CD4-positive, CD25-positive, alpha-beta regulatory T cell (primary cell): ENCODE results near the gene KIF20A. TPM values are rescaled to one million over a fixed set of nuclear protein-coding genes. Genes with fewer than 3 reads are reported as not detected.

Source experiments
- ATAC-seq, 2 donors: fragments of 150-1000 bp; cut with Tn5 transposase; one replicate each; pipeline ENCODE4 v1.10.0; 2021; ENCODE audit warnings: low read depth in 2 of 2, moderate number of reproducible peaks in 2 of 2, moderate library complexity in 1 of 2
- DNase-seq, 3 donors: peaks; one replicate each; pipeline versions ENCODE4 v3.0.0 to v3.0.0-alpha.2; 2012 to 2022; ENCODE audit warnings: mixed read lengths in 1 of 3
- H3K27ac ChIP-seq: one replicate; pipeline ENCODE4 v1.7.0; 2013; ENCODE audit warnings: mild to moderate bottlenecking, low read length; ENCODE audit not compliant: insufficient read depth, poor library complexity, severe bottlenecking
- H3K27me3 ChIP-seq: one replicate; pipeline ENCODE4 v1.7.0; 2013; ENCODE audit warnings: low read length; ENCODE audit not compliant: control insufficient read depth, insufficient read depth
- H3K36me3 ChIP-seq: one replicate; pipeline ENCODE4 v1.7.0; 2013; ENCODE audit warnings: mild to moderate bottlenecking, low read length, moderate library complexity; ENCODE audit not compliant: control insufficient read depth, insufficient read depth
- H3K4me1 ChIP-seq: 2 replicates; pipeline ENCODE4 v1.7.0; 2013; ENCODE audit warnings: mild to moderate bottlenecking, low read length; ENCODE audit not compliant: insufficient read depth, control insufficient read depth, poor library complexity, severe bottlenecking
- H3K4me3 ChIP-seq: one replicate; pipeline ENCODE4 v1.7.0; 2013; ENCODE audit warnings: low read depth, mild to moderate bottlenecking, low read length, moderate library complexity
- H3K9me3 ChIP-seq, 2 experiments: 1 replicate in 1 of 2; 2 replicates in 1 of 2; pipeline ENCODE4 v1.7.0; 2013; ENCODE audit warnings: low read length in 2 of 2, mild to moderate bottlenecking in 1 of 2, moderate library complexity in 1 of 2; ENCODE audit not compliant: control insufficient read depth in 2 of 2
- H3K27ac Mint-ChIP-seq, 3 donors: one replicate each; pipeline ENCODE4 v1.8.0; 2020 to 2022; ENCODE audit warnings: mild to moderate bottlenecking in 3 of 3, mixed read lengths in 3 of 3, moderate library complexity in 2 of 3
- H3K27me3 Mint-ChIP-seq: one replicate; pipeline ENCODE4 v1.8.0; 2022; ENCODE audit warnings: mild to moderate bottlenecking, mixed read lengths
- H3K36me3 Mint-ChIP-seq: one replicate; pipeline ENCODE4 v1.8.0; 2020; ENCODE audit warnings: mixed read lengths
- H3K4me1 Mint-ChIP-seq, 4 donors: one replicate each; pipeline ENCODE4 v1.8.0; 2020 to 2022; ENCODE audit warnings: mixed read lengths in 4 of 4, mild to moderate bottlenecking in 1 of 4
- H3K4me3 Mint-ChIP-seq, 4 donors: one replicate each; pipeline ENCODE4 v1.8.0; 2020 to 2022; ENCODE audit warnings: mild to moderate bottlenecking in 4 of 4, mixed read lengths in 4 of 4, moderate library complexity in 3 of 4
- H3K9me3 Mint-ChIP-seq, 7 donors: one replicate each; pipeline ENCODE4 v1.8.0; 2020 to 2022; ENCODE audit warnings: mixed read lengths in 7 of 7, mild to moderate bottlenecking in 3 of 7, moderate library complexity in 2 of 7
- polyA plus RNA-seq, 4 donors: library from polyadenylated mRNA; unstranded; fragments of 300-500 nt; fragmentation: Illumina TruSeq; gene quantifications; one replicate each; pipeline ENCODE4 v1.2.3, GENCODE V29; 2021
- total RNA-seq: library from RNA; stranded (reverse); gene quantifications from one replicate; pipeline ENCODE4 v1.2.3, GENCODE V29; 2022

The KIF20A gene
- total and polyA plus RNA-seq, 5 donors from 2014 or later: 0.29 to 1.1 (median 0.60) TPM

GRCh38 chr5:138169124-138169523 is 9.8 kb upstream of the KIF20A start:
- Histone ChIP-seq H3K27me3 (no peaks in the 10 kb centered on the region), H3K4me3 (no peak overlapping the region), H3K4me1 (no peaks in the 10 kb centered on the region), H3K9me3 (no peaks in the 10 kb centered on the region), H3K36me3 (peaks cover 93% of the 10 kb centered on the region), H3K27ac (no peak overlapping the region)
- Mint-ChIP-seq H3K4me3 (no peak overlapping the region), H3K9me3 (peaks cover 0 to 2% (median 0%) of the 10 kb centered on the region in 7 donors), H3K4me1 (peaks cover 0 to 28% (median 10%) of the 10 kb centered on the region in 4 donors), H3K27me3 (no peaks in the 10 kb centered on the region), H3K36me3 (peaks cover 72% of the 10 kb centered on the region), H3K27ac (peak overlapping the region in 1 of 3 donors; percentile 38)
- DNase-seq: no peak
- no peak for ATAC-seq

- Mint-ChIP-seq H3K27me3 (no peaks in the 10 kb centered on the region), H3K9me3 (peaks cover 0 to 2% (median 0%) of the 10 kb centered on the region in 7 donors), H3K4me3 (no peak overlapping the region), H3K27ac (no peak overlapping the region), H3K4me1 (peaks cover 0 to 28% (median 10%) of the 10 kb centered on the region in 4 donors), H3K36me3 (peaks cover 65% of the 10 kb centered on the region)
- DNase-seq: no peak
- no peak for ATAC-seq
- H3K36me3 ChIP-seq: peaks cover 90% of the 10 kb centered on the region
- H3K4me3 ChIP-seq: no peak overlapping the region
- no peaks in the 10 kb centered on the region for H3K27me3 ChIP-seq
- H3K27ac ChIP-seq: no peak overlapping the region
- no peaks in the 10 kb centered on the region for H3K4me1 ChIP-seq
- no peaks in the 10 kb centered on the region for H3K9me3 ChIP-seq
Measured at GRCh38 chr5:138170299-138170698, 8.6 kb upstream of the KIF20A start.

- peak overlapping the region; percentile 100 for H3K4me3 ChIP-seq
- H3K4me1 ChIP-seq: peaks cover 27% of the 10 kb centered on the region
- no peak overlapping the region for H3K4me3 Mint-ChIP-seq
- H3K36me3 Mint-ChIP-seq: peaks cover 10% of the 10 kb centered on the region
- H3K9me3 Mint-ChIP-seq: no peaks in the 10 kb centered on the region
- DNase-seq (peak in 2 of 3 donors; percentile 33 to 51), ATAC-seq (peak in 1 of 2 donors; percentile 14)
- peaks cover 8 to 16% (median 13%) of the 10 kb centered on the region in 4 donors for H3K4me1 Mint-ChIP-seq
- H3K27me3 ChIP-seq: no peaks in the 10 kb centered on the region
- H3K27me3 Mint-ChIP-seq: no peaks in the 10 kb centered on the region
- H3K27ac ChIP-seq: peak overlapping the region; percentile 72
- H3K9me3 ChIP-seq: no peaks in the 10 kb centered on the region
- H3K36me3 ChIP-seq: peaks cover 20% of the 10 kb centered on the region
- no peak overlapping the region for H3K27ac Mint-ChIP-seq
Measured at GRCh38 chr5:138177941-138178515, 884 bp upstream of the KIF20A start.

- Histone ChIP-seq H3K9me3 (no peaks in the 10 kb centered on the region), H3K36me3 (peaks cover 14% of the 10 kb centered on the region), H3K4me3 (peak overlapping the region; percentile 100), H3K4me1 (peaks cover 27% of the 10 kb centered on the region), H3K27ac (no peak overlapping the region), H3K27me3 (no peaks in the 10 kb centered on the region)
- H3K27me3 Mint-ChIP-seq: no peaks in the 10 kb centered on the region
- ATAC-seq (no peak), DNase-seq (peak in 1 of 3 donors; percentile 19)
- no peak overlapping the region for H3K27ac Mint-ChIP-seq
- H3K9me3 Mint-ChIP-seq: no peaks in the 10 kb centered on the region
- no peak overlapping the region for H3K4me3 Mint-ChIP-seq
- H3K36me3 Mint-ChIP-seq: peaks cover 4% of the 10 kb centered on the region
- H3K4me1 Mint-ChIP-seq: peaks cover 6 to 10% (median 7%) of the 10 kb centered on the region in 4 donors
Measured at GRCh38 chr5:138179277-138179857, 455 bp downstream of the KIF20A start.

GRCh38 chr5:138180183-138180782 is 1.4 kb downstream of the KIF20A start:
- ATAC-seq: no peak
- H3K27ac Mint-ChIP-seq: no peak overlapping the region
- H3K27me3 ChIP-seq: no peaks in the 10 kb centered on the region
- no peaks in the 10 kb centered on the region for H3K9me3 ChIP-seq
- no peaks in the 10 kb centered on the region for H3K9me3 Mint-ChIP-seq
- no peaks in the 10 kb centered on the region for H3K27me3 Mint-ChIP-seq
- H3K4me3 ChIP-seq: no peak overlapping the region
- DNase-seq: peak in 2 of 3 donors; percentile 48 to 81
- H3K27ac ChIP-seq: no peak overlapping the region
- H3K4me1 Mint-ChIP-seq: peaks cover 6 to 8% (median 7%) of the 10 kb centered on the region in 4 donors
- peaks cover under 1% of the 10 kb centered on the region for H3K36me3 Mint-ChIP-seq
- H3K36me3 ChIP-seq: peaks cover 9% of the 10 kb centered on the region
- H3K4me3 Mint-ChIP-seq: no peak overlapping the region
- peaks cover 27% of the 10 kb centered on the region for H3K4me1 ChIP-seq

GRCh38 chr5:138180841-138181240 is 1.9 kb downstream of the KIF20A start:
- H3K36me3 ChIP-seq: peaks cover 9% of the 10 kb centered on the region
- H3K27me3 ChIP-seq: no peaks in the 10 kb centered on the region
- peaks cover 27% of the 10 kb centered on the region for H3K4me1 ChIP-seq
- DNase-seq: no peak
- H3K4me3 Mint-ChIP-seq: no peak overlapping the region
- ATAC-seq: no peak
- H3K27ac Mint-ChIP-seq: no peak overlapping the region
- H3K27me3 Mint-ChIP-seq: no peaks in the 10 kb centered on the region
- H3K4me3 ChIP-seq: no peak overlapping the region
- H3K9me3 Mint-ChIP-seq: no peaks in the 10 kb centered on the region
- H3K4me1 Mint-ChIP-seq: peaks cover 5 to 8% (median 6%) of the 10 kb centered on the region in 4 donors
- no peaks in the 10 kb centered on the region for H3K9me3 ChIP-seq
- H3K27ac ChIP-seq: no peak overlapping the region
- no peaks in the 10 kb centered on the region for H3K36me3 Mint-ChIP-seq

- Mint-ChIP-seq H3K4me3 (no peak overlapping the region), H3K36me3 (no peaks in the 10 kb centered on the region), H3K27ac (no peak overlapping the region), H3K27me3 (no peaks in the 10 kb centered on the region), H3K4me1 (peaks cover 0 to 8% (median 2%) of the 10 kb centered on the region in 4 donors), H3K9me3 (no peaks in the 10 kb centered on the region)
- H3K27ac ChIP-seq: no peak overlapping the region
- H3K9me3 ChIP-seq: no peaks in the 10 kb centered on the region
- H3K27me3 ChIP-seq: no peaks in the 10 kb centered on the region
- H3K36me3 ChIP-seq: peaks cover 21% of the 10 kb centered on the region
- H3K4me1 ChIP-seq: peaks cover 15% of the 10 kb centered on the region
- ATAC-seq (no peak), DNase-seq (no peak)
- H3K4me3 ChIP-seq: no peak overlapping the region
Measured at GRCh38 chr5:138182808-138183207, 3.9 kb downstream of the KIF20A start.
